LNCaP clone FGC (cell line): ENCODE data around the gene TAC4.

Source experiments
- DNase-seq: peaks from one replicate; pipeline ENCODE4 v3.0.0-alpha.2; 2011; ENCODE audit warnings: low read depth
- H3K4me3 ChIP-seq: 2 replicates; pipeline ENCODE4 v1.5.1; 2011; ENCODE audit warnings: mild to moderate bottlenecking, low read depth, low read length, control low read depth
- CTCF ChIP-seq: IDR thresholded peaks from 2 replicates; pipeline ENCODE4 v1.5.1; 2012; ENCODE audit warnings: mild to moderate bottlenecking; ENCODE audit not compliant: control insufficient read depth, insufficient read depth; ENCODE audit errors: extremely low read depth

The TAC4 gene

GRCh38 chr17:49853470-49854015 is 5.7 kb upstream of the TAC4 start:
- TF ChIP-seq CTCF, result no peak
- DNase-seq, result no peak
- H3K4me3 ChIP-seq, result no peak overlapping the region

- no peak for DNase-seq
- peak; percentile 42; the same call in 1 of the 2 replicates for TF ChIP-seq CTCF
- peak overlapping the region; percentile 21; the same call in 1 of the 2 replicates for H3K4me3 ChIP-seq
Observed at GRCh38 chr17:49851387-49852291, 3.8 kb upstream of the TAC4 start.

GRCh38 chr17:49850772-49851386 is 3.0 kb upstream of the TAC4 start:
- no peak overlapping the region for H3K4me3 ChIP-seq
- no peak for TF ChIP-seq CTCF
- DNase-seq, result no peak

- TF ChIP-seq CTCF, result no peak
- no peak for DNase-seq
- H3K4me3 ChIP-seq, result no peak overlapping the region
Observed at GRCh38 chr17:49850218-49850610, 2.3 kb upstream of the TAC4 start.

GRCh38 chr17:49848739-49849138 is 870 bp upstream of the TAC4 start:
- TF ChIP-seq CTCF, result no peak
- no peak overlapping the region for H3K4me3 ChIP-seq
- no peak for DNase-seq

GRCh38 chr17:49846938-49847712 is 744 bp downstream of the TAC4 start:
- no peak for DNase-seq
- TF ChIP-seq CTCF, result no peak
- no peak overlapping the region for H3K4me3 ChIP-seq
